Sigmoid colon (tissue), 7 donors: ENCODE measurements around the gene ABCG5. TPM values are rescaled to one million over a fixed set of nuclear protein-coding genes. Genes with fewer than 3 reads are reported as not detected.
A peak's percentile ranks its signal among the peaks of the same experiment; 100 is the strongest.

ENCODE experiments used
- DNase-seq: peaks from one replicate; pipeline ENCODE4 v3.0.0-alpha.2; 2019
- H3K27ac ChIP-seq, 4 donors: fragments of 200-600 bp; sonication (generic); one replicate each; pipeline ENCODE4 v1.5.1; 2016 to 2019; ENCODE audit warnings: mild to moderate bottlenecking in 1 of 4
- H3K27me3 ChIP-seq, 3 donors: fragments of 200-600 bp; sonication (generic); one replicate each; pipeline ENCODE4 v1.5.1; 2019; ENCODE audit warnings: mild to moderate bottlenecking in 1 of 3
- H3K36me3 ChIP-seq, 4 donors: fragments of 200-600 bp; sonication (generic); one replicate each; pipeline ENCODE4 v1.5.1; 2016 to 2019
- H3K4me1 ChIP-seq, 4 donors: fragments of 200-600 bp; sonication (generic); one replicate each; pipeline ENCODE4 v1.5.1; 2017 to 2019
- H3K4me3 ChIP-seq, 4 donors: fragments of 200-600 bp; sonication (generic); one replicate each; pipeline ENCODE4 v1.5.1; 2017 to 2019; ENCODE audit warnings: mild to moderate bottlenecking in 2 of 4, moderate library complexity in 1 of 4
- H3K9me3 ChIP-seq, 4 donors: fragments of 200-600 bp in 3 of 4; sonication (generic) in 3 of 4; one replicate each; pipeline versions ENCODE4 v1.5.1 to v1.6.1; 2013 to 2019
- EP300 ChIP-seq, 4 donors: sonication (generic); formaldehyde crosslinking; IDR thresholded peaks; one replicate each; pipeline ENCODE4 v1.6.1; 2017; ENCODE audit warnings: antibody characterized with exemption in 4 of 4
- POLR2A ChIP-seq, 2 donors: fragments of 450-650 bp; IDR thresholded peaks; one replicate each; pipeline ENCODE4 v1.6.1; 2016; ENCODE audit warnings: antibody characterized with exemption in 2 of 2, mild to moderate bottlenecking in 2 of 2, moderate library complexity in 2 of 2
- POLR2AphosphoS5 ChIP-seq, 4 donors: sonication (generic); formaldehyde crosslinking; IDR thresholded peaks; one replicate each; pipeline ENCODE4 v1.6.1; 2017; ENCODE audit warnings: antibody characterized with exemption in 4 of 4
- WGBS, 2 donors: extraction: QIAGEN DNeasy Blood & Tissue Kit; methylation state at CpG; one replicate each; pipeline ENCODE4 v1.1.7; 2013; 5-methylcytosine and 5-hydroxymethylcytosine counted together
- intact Hi-C: fragments of 100-400 bp; cut with DNase I; formaldehyde crosslinking; loops from one replicate; pipeline ENCODE4 v1.15.1; 2023
- polyA plus RNA-seq, 3 donors: library from polyadenylated mRNA; stranded (reverse); fragments of 200-250 nt; gene quantifications; one replicate each; pipeline ENCODE4 v1.2.3, GENCODE V29; 2013
- total RNA-seq, 4 donors: library from RNA; depleted of rRNA; stranded (reverse); fragments of >200 nt; gene quantifications; one replicate each; pipeline ENCODE4 v1.1.0, GENCODE V29; 2016
- TF ChIP-seq, protein P1 (sequence below), 4 experiments: fragments of 450-650 bp in 3 of 4; fragments of 200-600 bp in 1 of 4; IDR thresholded peaks; one replicate each; pipeline ENCODE4 v1.5.1; 2016 to 2019; ENCODE audit warnings: antibody characterized with exemption in 4 of 4, mild to moderate bottlenecking in 3 of 4, moderate library complexity in 2 of 4
- donor health status: healthy with polysubstance abuse.
- donor health status: Bipolar disorder and iron deficiency.
- donor health status: healthy.

The ABCG5 gene
- total and polyA plus RNA-seq, 7 donors, result 0.10 to 0.23 TPM; not detected in 5

- Histone ChIP-seq H3K27me3 (no peaks in the 10 kb centered on the region), H3K4me3 (no peak overlapping the region), H3K27ac (no peak overlapping the region), H3K9me3 (no peaks in the 10 kb centered on the region), H3K36me3 (no peaks in the 10 kb centered on the region), H3K4me1 (no peaks in the 10 kb centered on the region)
- 92 to 94% methylated on average over 21 of the region's 21 CpGs for WGBS, 2 donors
- TF ChIP-seq POLR2A (IDR thresholded peaks at IDR 0.05) (no peak), POLR2AphosphoS5 (IDR thresholded peaks at IDR 0.05) (no peak), EP300 (IDR thresholded peaks at IDR 0.05) (no peak)
- TF ChIP-seq, protein P1, sequence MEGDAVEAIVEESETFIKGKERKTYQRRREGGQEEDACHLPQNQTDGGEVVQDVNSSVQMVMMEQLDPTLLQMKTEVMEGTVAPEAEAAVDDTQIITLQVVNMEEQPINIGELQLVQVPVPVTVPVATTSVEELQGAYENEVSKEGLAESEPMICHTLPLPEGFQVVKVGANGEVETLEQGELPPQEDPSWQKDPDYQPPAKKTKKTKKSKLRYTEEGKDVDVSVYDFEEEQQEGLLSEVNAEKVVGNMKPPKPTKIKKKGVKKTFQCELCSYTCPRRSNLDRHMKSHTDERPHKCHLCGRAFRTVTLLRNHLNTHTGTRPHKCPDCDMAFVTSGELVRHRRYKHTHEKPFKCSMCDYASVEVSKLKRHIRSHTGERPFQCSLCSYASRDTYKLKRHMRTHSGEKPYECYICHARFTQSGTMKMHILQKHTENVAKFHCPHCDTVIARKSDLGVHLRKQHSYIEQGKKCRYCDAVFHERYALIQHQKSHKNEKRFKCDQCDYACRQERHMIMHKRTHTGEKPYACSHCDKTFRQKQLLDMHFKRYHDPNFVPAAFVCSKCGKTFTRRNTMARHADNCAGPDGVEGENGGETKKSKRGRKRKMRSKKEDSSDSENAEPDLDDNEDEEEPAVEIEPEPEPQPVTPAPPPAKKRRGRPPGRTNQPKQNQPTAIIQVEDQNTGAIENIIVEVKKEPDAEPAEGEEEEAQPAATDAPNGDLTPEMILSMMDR (IDR thresholded peaks at IDR 0.05), result no peak
- intact Hi-C loops, result no loop called here
- DNase-seq, result no peak
Measured at GRCh38 chr2:43837831-43838559, 644 bp downstream of the ABCG5 start.

- no peaks in the 10 kb centered on the region for H3K9me3 ChIP-seq
- TF ChIP-seq, protein P1 (IDR thresholded peaks at IDR 0.05), result no peak
- TF ChIP-seq EP300 (IDR thresholded peaks at IDR 0.05) (no peak), POLR2A (IDR thresholded peaks at IDR 0.05) (no peak), POLR2AphosphoS5 (IDR thresholded peaks at IDR 0.05) (no peak)
- no peak overlapping the region for H3K4me3 ChIP-seq
- H3K4me1 ChIP-seq, result peaks cover 0 to 1% (median 0%) of the 10 kb centered on the region in 4 donors
- H3K27me3 ChIP-seq, result peaks cover 0 to 6% (median 4%) of the 10 kb centered on the region in 3 donors
- no peak overlapping the region for H3K27ac ChIP-seq
- DNase-seq, result no peak
- intact Hi-C loops, result no loop called here
- WGBS, 2 donors, result 86% methylated on average over 4 of the region's 4 CpGs
- no peaks in the 10 kb centered on the region for H3K36me3 ChIP-seq
Measured at GRCh38 chr2:43837033-43837432, 1.6 kb downstream of the ABCG5 start.

GRCh38 chr2:43832457-43832856 is 6.2 kb downstream of the ABCG5 start:
- WGBS, 2 donors, result 46 to 64% methylated on average over 3 of the region's 3 CpGs
- Histone ChIP-seq H3K4me1 (peaks cover 0 to 5% (median 2%) of the 10 kb centered on the region in 4 donors), H3K4me3 (no peak overlapping the region), H3K9me3 (no peaks in the 10 kb centered on the region), H3K27me3 (peaks cover 0 to 17% (median 16%) of the 10 kb centered on the region in 3 donors), H3K36me3 (no peaks in the 10 kb centered on the region), H3K27ac (no peak overlapping the region)
- no peak for DNase-seq
- intact Hi-C loops, result no loop called here
- TF ChIP-seq POLR2AphosphoS5 (IDR thresholded peaks at IDR 0.05) (no peak), POLR2A (IDR thresholded peaks at IDR 0.05) (no peak), EP300 (IDR thresholded peaks at IDR 0.05) (no peak)
- TF ChIP-seq, protein P1 (IDR thresholded peaks at IDR 0.05), result no peak

- Histone ChIP-seq H3K27me3 (peaks cover 0 to 17% (median 16%) of the 10 kb centered on the region in 3 donors), H3K4me3 (peak overlapping the region in 2 of 4 donors; percentile 1 to 5), H3K36me3 (no peaks in the 10 kb centered on the region), H3K27ac (no peak overlapping the region), H3K4me1 (peaks cover 0 to 5% (median 2%) of the 10 kb centered on the region in 4 donors), H3K9me3 (no peaks in the 10 kb centered on the region)
- DNase-seq, result no peak
- WGBS, 2 donors, result 5 to 9% methylated on average over 54 of the region's 54 CpGs
- TF ChIP-seq, protein P1 (IDR thresholded peaks at IDR 0.05), result no peak
- TF ChIP-seq EP300 (IDR thresholded peaks at IDR 0.05), result no peak
- TF ChIP-seq POLR2A (IDR thresholded peaks at IDR 0.05), result no peak
- TF ChIP-seq POLR2AphosphoS5 (IDR thresholded peaks at IDR 0.05), result no peak
- intact Hi-C loops, result no loop called here
Measured at GRCh38 chr2:43831543-43832294, 6.9 kb downstream of the ABCG5 start.
